ENCODE results near the gene TMEM214. TPM values are rescaled to one million over a fixed set of nuclear protein-coding genes. Genes with fewer than 3 reads are reported as not detected.

The TMEM214 gene
- total and polyA plus RNA-seq, 2 experiments from 2014 or later, result 50.4 to 75.9 TPM

DNA sequence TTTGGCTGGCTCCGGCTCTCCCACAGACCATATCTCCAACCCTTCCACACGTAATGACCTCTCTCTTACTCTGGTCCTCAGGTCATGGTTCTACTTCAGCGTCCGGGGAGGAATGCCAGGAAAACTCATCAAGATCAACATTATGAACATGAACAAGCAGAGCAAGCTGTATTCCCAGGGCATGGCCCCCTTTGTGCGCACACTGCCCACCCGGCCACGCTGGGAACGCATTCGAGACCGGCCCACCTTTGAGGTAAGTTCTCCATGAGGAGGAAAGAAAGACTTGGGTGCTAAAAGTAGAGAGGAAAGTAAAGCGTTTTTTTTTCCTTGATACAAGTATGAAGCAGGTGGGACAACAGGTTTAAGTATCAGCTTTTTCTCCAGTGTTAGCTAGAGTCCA, 20.6 kb downstream of the TMEM214 start:
- H3K4me2 ChIP-seq, result no peak overlapping the region
- TF ChIP-seq, protein P1, sequence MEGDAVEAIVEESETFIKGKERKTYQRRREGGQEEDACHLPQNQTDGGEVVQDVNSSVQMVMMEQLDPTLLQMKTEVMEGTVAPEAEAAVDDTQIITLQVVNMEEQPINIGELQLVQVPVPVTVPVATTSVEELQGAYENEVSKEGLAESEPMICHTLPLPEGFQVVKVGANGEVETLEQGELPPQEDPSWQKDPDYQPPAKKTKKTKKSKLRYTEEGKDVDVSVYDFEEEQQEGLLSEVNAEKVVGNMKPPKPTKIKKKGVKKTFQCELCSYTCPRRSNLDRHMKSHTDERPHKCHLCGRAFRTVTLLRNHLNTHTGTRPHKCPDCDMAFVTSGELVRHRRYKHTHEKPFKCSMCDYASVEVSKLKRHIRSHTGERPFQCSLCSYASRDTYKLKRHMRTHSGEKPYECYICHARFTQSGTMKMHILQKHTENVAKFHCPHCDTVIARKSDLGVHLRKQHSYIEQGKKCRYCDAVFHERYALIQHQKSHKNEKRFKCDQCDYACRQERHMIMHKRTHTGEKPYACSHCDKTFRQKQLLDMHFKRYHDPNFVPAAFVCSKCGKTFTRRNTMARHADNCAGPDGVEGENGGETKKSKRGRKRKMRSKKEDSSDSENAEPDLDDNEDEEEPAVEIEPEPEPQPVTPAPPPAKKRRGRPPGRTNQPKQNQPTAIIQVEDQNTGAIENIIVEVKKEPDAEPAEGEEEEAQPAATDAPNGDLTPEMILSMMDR (IDR thresholded peaks at IDR 0.05; ENCODE audit: poor library complexity), result no peak
- TF ChIP-seq EZH2 (IDR thresholded peaks at IDR 0.05; ENCODE audit: borderline replicate concordance) (no peak), EZH2phosphoT487 (IDR thresholded peaks at IDR 0.05; ENCODE audit: low read depth, severe bottlenecking, unreplicated experiment) (no peak)
- no peak overlapping the region for H3K27ac ChIP-seq

DNA sequence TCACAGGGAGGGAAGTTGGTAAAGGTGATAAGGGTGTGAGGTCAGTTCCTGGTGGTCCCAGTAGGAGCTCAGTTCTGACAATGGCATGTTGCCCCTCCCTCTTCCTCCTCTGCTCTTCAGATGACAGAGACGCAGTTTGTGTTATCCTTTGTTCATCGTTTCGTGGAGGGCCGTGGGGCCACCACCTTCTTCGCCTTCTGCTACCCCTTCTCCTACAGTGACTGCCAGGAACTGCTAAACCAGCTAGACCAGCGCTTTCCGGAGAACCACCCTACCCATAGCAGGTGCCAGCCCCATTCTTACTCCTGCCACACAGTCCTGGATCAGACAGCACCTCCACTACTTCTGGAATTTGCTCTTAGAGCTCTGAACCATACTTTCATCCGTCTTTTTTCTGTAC, 21.0 kb downstream of the TMEM214 start:
- Histone ChIP-seq H3K79me2 (no peaks in the 10 kb centered on the region), H3K4me2 (no peak overlapping the region), H3K9me3 (ENCODE audit: low read depth) (no peaks in the 10 kb centered on the region), H2AFZ (no peak overlapping the region), H3K36me3 (replicated peaks; ENCODE audit: insufficient read depth, low read depth) (no peaks in the 10 kb centered on the region), H3K4me3 (no peak overlapping the region), H4K20me1 (ENCODE audit: insufficient read depth, poor library complexity, severe bottlenecking) (no peaks in the 10 kb centered on the region), H3K27me3 (no peaks in the 10 kb centered on the region), H3K4me1 (ENCODE audit: insufficient read depth) (peaks cover 12% of the 10 kb centered on the region), H3K27ac (no peak overlapping the region), H3K9me2 (replicated peaks; ENCODE audit: insufficient read depth) (no peaks in the 10 kb centered on the region)
- TF ChIP-seq EZH2phosphoT487 (IDR thresholded peaks at IDR 0.05; ENCODE audit: low read depth, severe bottlenecking, unreplicated experiment) (no peak), EZH2 (IDR thresholded peaks at IDR 0.05; ENCODE audit: borderline replicate concordance) (no peak)
- TF ChIP-seq, protein P1 (IDR thresholded peaks at IDR 0.05; ENCODE audit: poor library complexity), result no peak
- no peak for DNase-seq (ENCODE audit: low spot score)
- 92% methylated on average over 8 of the region's 8 CpGs for WGBS (ENCODE audit: low lambda C conversion rate, missing lambda C conversion rate)

More for the DNA sequence above, 20.6 kb downstream of the TMEM214 start:
- Histone ChIP-seq H3K4me3 (no peak overlapping the region), H3K27me3 (no peaks in the 10 kb centered on the region), H3K36me3 (replicated peaks; ENCODE audit: insufficient read depth, low read depth) (no peaks in the 10 kb centered on the region), H4K20me1 (ENCODE audit: insufficient read depth, poor library complexity, severe bottlenecking) (no peaks in the 10 kb centered on the region), H3K4me1 (ENCODE audit: insufficient read depth) (peaks cover 12% of the 10 kb centered on the region), H2AFZ (no peak overlapping the region), H3K9me3 (ENCODE audit: low read depth) (no peaks in the 10 kb centered on the region), H3K9me2 (replicated peaks; ENCODE audit: insufficient read depth) (no peaks in the 10 kb centered on the region), H3K79me2 (no peaks in the 10 kb centered on the region)
- WGBS (ENCODE audit: low lambda C conversion rate, missing lambda C conversion rate), result 85% methylated on average over 11 of the region's 11 CpGs
- DNase-seq (ENCODE audit: low spot score), result no peak

DNA sequence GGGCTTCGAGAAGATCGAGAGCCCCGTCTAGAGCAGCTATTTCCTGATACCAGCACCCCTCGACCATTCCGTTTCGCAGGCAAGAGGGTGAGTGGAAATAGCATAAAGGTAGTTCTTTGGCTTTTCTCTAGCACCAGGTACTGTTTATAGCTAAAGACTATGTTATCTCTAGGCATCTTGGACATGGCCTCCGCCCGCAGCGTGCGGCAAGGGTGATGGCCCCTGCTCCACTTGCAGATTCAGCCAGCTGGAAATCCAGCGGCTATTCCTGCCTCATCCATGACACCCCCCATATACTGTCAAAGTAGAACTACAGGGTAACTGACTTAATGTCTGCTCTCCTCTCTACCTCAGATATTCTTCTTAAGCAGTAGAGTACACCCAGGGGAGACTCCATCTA, 22.0 kb downstream of the TMEM214 start:
- DNase-seq (ENCODE audit: low spot score), result no peak
- no peaks in the 10 kb centered on the region for H3K9me2 ChIP-seq (replicated peaks; ENCODE audit: insufficient read depth)
- H3K9me3 ChIP-seq (ENCODE audit: low read depth), result no peaks in the 10 kb centered on the region
- no peak overlapping the region for H3K27ac ChIP-seq
- H3K4me2 ChIP-seq, result no peak overlapping the region
- peaks cover 7% of the 10 kb centered on the region for H3K4me1 ChIP-seq (ENCODE audit: insufficient read depth)
- H3K27me3 ChIP-seq, result no peaks in the 10 kb centered on the region
- TF ChIP-seq, protein P1 (IDR thresholded peaks at IDR 0.05; ENCODE audit: poor library complexity), result no peak
- TF ChIP-seq EZH2phosphoT487 (IDR thresholded peaks at IDR 0.05; ENCODE audit: low read depth, severe bottlenecking, unreplicated experiment) (no peak), EZH2 (IDR thresholded peaks at IDR 0.05; ENCODE audit: borderline replicate concordance) (no peak)
- no peaks in the 10 kb centered on the region for H3K79me2 ChIP-seq
- 98% methylated on average over 11 of the region's 11 CpGs for WGBS (ENCODE audit: low lambda C conversion rate, missing lambda C conversion rate)
- no peak overlapping the region for H3K4me3 ChIP-seq
- no peaks in the 10 kb centered on the region for H4K20me1 ChIP-seq (ENCODE audit: insufficient read depth, poor library complexity, severe bottlenecking)
- H3K36me3 ChIP-seq (replicated peaks; ENCODE audit: insufficient read depth, low read depth), result no peaks in the 10 kb centered on the region
- no peak overlapping the region for H2AFZ ChIP-seq

DNA sequence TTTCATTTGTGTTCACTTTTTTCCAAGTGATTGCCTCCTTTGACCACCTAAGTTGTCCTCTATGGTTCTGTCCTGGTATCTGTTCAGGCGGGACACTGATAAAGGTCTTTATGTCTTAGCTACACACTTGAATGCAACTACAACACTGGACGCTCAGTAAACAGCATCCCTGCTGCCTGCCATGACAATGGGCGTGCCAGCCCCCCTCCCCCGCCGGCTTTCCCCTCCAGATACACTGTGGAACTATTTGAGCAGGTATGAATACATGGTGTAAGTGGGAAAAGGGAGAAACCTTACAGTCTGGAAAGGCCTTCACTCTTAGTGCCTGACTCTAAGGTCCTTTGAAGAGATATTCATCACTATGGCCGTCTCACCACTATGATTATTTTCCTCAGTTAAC, 24.4 kb downstream of the TMEM214 start:
- no peaks in the 10 kb centered on the region for H4K20me1 ChIP-seq (ENCODE audit: insufficient read depth, poor library complexity, severe bottlenecking)
- H3K27me3 ChIP-seq, result no peaks in the 10 kb centered on the region
- no peak overlapping the region for H2AFZ ChIP-seq
- H3K4me2 ChIP-seq, result no peak overlapping the region
- no peaks in the 10 kb centered on the region for H3K79me2 ChIP-seq
- DNase-seq (ENCODE audit: low spot score), result no peak
- peaks cover 5% of the 10 kb centered on the region for H3K4me1 ChIP-seq (ENCODE audit: insufficient read depth)
- WGBS (ENCODE audit: low lambda C conversion rate, missing lambda C conversion rate), result 95% methylated on average over 6 of the region's 6 CpGs
- no peaks in the 10 kb centered on the region for H3K9me3 ChIP-seq (ENCODE audit: low read depth)
- no peak overlapping the region for H3K27ac ChIP-seq
- no peaks in the 10 kb centered on the region for H3K9me2 ChIP-seq (replicated peaks; ENCODE audit: insufficient read depth)
- H3K36me3 ChIP-seq (replicated peaks; ENCODE audit: insufficient read depth, low read depth), result no peaks in the 10 kb centered on the region
- no peak overlapping the region for H3K4me3 ChIP-seq
- TF ChIP-seq EZH2phosphoT487 (IDR thresholded peaks at IDR 0.05; ENCODE audit: low read depth, severe bottlenecking, unreplicated experiment) (no peak), EZH2 (IDR thresholded peaks at IDR 0.05; ENCODE audit: borderline replicate concordance) (no peak)
- TF ChIP-seq, protein P1 (IDR thresholded peaks at IDR 0.05; ENCODE audit: poor library complexity), result no peak
